ENCODE results near the gene FHOD3.

DNA sequence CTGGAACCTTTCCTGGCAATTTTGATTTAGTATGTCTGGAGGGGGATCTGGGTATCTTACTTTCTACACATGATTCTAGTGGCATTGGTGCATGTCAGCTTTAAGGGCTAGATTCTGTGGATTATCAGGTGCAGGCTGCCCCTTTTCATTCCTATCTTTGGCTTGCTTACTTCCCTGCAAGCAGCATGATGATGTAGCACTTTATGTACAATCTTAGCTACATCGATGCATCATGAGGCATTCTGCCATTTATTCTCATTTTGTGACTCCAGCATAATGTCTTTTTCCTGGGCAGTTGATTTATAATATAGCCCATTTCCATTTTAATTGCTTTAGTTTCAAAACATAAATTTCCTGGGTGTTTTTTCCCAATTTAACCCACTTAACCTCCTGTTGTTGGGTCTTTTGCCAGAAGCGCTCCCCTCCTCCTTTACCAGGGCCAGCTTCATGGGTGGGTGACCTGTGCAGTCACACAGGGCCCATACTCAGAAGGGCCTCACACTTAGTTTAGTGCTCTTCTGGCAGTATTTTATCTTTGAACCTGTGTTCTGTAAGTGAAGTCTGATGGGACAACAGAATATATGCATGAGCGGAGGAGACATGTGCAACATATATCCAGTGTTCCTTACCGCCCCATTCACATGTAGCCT, 495.2 kb downstream of the FHOD3 start:
- TF ChIP-seq EP300 (IDR thresholded peaks at IDR 0.05; ENCODE audit: borderline replicate concordance) (no peak), NFIC (IDR thresholded peaks at IDR 0.05) (no peak), EGR1 (IDR thresholded peaks at IDR 0.05) (no peak), TAF1 (IDR thresholded peaks at IDR 0.05; ENCODE audit: low read depth) (no peak), CEBPB (IDR thresholded peaks at IDR 0.05) (no peak), CREB1 (IDR thresholded peaks at IDR 0.05; ENCODE audit: low read depth) (no peak), FOXM1 (IDR thresholded peaks at IDR 0.05; ENCODE audit: borderline replicate concordance, low read depth) (no peak)
- TF ChIP-seq, protein P1, sequence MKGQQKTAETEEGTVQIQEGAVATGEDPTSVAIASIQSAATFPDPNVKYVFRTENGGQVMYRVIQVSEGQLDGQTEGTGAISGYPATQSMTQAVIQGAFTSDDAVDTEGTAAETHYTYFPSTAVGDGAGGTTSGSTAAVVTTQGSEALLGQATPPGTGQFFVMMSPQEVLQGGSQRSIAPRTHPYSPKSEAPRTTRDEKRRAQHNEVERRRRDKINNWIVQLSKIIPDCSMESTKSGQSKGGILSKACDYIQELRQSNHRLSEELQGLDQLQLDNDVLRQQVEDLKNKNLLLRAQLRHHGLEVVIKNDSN (IDR thresholded peaks at IDR 0.05): no peak
- TF ChIP-seq, protein P2, sequence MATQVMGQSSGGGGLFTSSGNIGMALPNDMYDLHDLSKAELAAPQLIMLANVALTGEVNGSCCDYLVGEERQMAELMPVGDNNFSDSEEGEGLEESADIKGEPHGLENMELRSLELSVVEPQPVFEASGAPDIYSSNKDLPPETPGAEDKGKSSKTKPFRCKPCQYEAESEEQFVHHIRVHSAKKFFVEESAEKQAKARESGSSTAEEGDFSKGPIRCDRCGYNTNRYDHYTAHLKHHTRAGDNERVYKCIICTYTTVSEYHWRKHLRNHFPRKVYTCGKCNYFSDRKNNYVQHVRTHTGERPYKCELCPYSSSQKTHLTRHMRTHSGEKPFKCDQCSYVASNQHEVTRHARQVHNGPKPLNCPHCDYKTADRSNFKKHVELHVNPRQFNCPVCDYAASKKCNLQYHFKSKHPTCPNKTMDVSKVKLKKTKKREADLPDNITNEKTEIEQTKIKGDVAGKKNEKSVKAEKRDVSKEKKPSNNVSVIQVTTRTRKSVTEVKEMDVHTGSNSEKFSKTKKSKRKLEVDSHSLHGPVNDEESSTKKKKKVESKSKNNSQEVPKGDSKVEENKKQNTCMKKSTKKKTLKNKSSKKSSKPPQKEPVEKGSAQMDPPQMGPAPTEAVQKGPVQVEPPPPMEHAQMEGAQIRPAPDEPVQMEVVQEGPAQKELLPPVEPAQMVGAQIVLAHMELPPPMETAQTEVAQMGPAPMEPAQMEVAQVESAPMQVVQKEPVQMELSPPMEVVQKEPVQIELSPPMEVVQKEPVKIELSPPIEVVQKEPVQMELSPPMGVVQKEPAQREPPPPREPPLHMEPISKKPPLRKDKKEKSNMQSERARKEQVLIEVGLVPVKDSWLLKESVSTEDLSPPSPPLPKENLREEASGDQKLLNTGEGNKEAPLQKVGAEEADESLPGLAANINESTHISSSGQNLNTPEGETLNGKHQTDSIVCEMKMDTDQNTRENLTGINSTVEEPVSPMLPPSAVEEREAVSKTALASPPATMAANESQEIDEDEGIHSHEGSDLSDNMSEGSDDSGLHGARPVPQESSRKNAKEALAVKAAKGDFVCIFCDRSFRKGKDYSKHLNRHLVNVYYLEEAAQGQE (IDR thresholded peaks at IDR 0.05; ENCODE audit: low read depth): no peak
- TF ChIP-seq, protein P3, sequence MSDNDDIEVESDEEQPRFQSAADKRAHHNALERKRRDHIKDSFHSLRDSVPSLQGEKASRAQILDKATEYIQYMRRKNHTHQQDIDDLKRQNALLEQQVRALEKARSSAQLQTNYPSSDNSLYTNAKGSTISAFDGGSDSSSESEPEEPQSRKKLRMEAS (IDR thresholded peaks at IDR 0.05): no peak

Data from Ishikawa (cell line).